NCI-H748 (cell line): Measurements from ENCODE around the gene ZAR1.
"Not testable (repeated sequence)": the region's sequence is repeated elsewhere in the genome, so short reads cannot be mapped to it uniquely, and the experiment has no call there.

Source experiments
- DNase-seq: peaks from one replicate; lab custom pipeline; 2025; ENCODE audit not compliant: unreplicated experiment; lab: John Stamatoyannopoulos, UW

ZAR1 gene, protein sequence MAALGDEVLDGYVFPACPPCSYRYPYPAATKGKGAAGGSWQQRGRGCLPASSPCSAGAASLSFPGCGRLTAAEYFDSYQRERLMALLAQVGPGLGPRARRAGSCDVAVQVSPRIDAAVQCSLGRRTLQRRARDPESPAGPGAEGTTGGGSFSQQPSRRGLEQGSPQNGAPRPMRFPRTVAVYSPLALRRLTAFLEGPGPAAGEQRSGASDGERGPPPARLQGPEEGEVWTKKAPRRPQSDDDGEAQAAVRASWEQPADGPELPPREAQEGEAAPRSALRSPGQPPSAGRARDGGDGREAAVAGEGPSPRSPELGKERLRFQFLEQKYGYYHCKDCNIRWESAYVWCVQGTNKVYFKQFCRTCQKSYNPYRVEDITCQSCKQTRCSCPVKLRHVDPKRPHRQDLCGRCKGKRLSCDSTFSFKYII

DNA sequence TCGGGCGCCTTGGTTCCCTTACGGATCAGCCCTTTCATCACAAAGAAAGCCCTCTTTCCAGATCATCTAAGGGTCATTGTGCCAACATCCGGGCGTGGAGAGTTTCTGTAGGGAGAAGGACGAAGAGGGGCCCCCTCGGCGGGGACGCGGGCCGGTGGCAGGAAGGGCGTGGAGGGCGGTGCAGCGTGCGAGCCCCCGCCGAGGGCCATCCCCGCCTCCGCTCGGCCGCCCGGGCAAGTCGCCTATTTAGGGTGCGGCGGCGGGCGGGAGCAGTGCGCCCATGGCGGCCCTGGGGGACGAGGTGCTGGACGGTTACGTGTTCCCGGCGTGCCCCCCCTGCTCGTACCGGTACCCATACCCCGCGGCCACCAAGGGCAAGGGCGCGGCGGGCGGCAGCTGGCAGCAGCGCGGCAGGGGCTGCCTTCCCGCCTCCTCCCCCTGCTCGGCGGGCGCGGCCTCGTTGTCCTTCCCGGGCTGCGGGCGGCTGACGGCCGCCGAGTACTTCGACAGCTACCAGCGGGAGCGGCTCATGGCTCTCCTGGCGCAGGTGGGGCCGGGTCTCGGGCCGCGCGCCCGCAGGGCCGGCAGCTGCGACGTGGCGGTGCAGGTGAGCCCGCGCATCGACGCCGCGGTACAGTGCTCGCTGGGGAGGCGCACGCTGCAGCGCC lies at the start of gene ZAR1:
Gene ZAR1, plus strand, starts transcription at position 241 of the 668 bp plus-strand sequence. Its CDS starts 40 bp downstream, at position 281.
- peak; percentile 64 for DNase-seq

DNA sequence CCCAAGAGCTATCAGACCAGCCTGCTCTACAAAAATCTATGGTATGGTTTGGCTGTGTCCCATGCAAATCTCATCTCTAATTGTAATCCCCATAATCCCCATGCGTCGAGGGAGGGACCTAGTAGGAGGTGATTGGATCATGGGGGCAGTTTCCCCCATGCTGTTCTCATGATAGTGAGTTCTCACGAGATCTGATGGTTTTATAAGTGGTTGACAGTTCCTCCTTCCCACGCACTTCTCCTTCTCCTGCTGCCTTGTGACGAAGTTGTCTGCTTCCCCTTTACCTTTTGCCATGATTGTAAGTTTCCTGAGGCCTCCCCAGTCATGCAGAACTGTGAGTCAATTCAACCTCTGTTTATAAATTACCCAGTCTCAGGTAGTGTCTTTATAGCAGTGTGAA lies 49.1 kb upstream of the ZAR1 start:
- not testable (repeated sequence) for DNase-seq

DNA sequence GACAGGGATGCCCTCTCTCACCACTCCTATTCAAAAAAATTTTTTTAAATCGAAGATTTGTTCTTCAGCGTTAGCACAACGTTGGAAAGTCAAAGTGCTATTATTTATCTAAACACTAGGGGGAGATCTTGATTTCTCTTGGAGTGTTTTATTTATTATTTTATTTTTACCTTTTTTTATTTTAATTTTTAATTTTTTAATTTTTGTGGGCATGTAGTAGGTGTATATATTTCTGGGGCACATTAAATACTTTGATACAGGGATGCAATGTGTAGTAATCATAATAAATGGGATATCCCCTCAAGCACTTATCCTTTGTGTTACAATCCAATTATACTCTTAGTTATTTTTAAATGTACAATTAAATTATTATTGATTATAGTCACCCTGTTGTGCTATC lies 44.3 kb upstream of the ZAR1 start:
- peak; percentile 3 for DNase-seq

DNA sequence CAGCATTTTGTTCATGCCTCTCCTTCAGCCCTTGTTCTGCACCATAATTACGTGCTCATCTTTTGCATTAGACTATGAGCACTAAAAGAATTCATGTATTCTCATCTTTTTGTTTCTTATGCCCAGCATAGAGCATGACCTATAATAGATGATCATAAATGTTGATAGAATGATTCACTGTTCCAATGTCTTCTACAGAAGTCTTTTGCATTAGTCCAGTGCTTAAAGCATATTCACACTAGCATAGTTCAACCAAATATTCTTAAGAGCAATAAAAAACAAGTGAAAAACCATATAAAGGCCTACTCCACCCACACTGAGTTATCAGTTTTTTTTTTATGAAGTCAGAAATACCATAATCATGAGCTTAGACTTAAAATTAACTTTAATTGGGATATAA lies 43.4 kb upstream of the ZAR1 start:
- no peak for DNase-seq

DNA sequence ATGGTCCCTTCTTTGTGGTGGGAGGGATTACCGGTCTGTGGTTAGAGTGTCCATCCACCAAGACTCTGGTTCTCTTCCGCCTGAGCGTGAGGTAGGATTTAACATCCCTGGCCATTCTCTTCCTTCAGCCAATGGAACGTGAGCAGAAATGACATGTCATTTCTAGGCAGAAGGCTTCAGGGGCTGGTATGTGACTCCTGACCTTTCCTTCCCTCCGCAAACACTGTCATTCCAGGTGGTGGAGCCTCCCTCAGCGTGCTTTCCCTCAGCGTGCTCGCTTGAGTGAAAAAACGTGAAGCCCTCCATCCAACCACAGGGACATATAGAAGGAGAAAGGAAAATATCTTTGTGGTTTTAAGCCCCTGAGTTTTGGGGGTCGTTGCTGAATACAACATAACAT lies 40.9 kb upstream of the ZAR1 start:
- DNase-seq: no peak

DNA sequence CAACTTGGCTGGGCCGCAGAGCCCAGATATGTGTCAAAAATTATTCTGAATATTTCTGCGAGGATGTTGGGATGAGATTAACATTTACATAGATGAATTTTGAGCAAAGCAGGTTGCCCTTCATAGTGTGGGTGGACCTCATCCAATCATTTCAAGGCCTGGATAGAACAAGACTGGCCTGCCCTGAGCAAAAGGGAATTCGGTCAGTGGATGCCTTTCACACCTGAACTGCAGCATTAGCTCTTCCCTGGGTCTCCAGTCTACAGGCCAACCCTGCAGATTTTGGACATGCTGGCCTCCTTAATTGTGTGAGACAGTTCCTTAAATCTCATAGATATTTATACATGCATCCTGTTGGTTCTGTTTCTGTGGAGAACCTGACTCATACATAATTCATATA lies 39.3 kb upstream of the ZAR1 start:
- DNase-seq: no peak

DNA sequence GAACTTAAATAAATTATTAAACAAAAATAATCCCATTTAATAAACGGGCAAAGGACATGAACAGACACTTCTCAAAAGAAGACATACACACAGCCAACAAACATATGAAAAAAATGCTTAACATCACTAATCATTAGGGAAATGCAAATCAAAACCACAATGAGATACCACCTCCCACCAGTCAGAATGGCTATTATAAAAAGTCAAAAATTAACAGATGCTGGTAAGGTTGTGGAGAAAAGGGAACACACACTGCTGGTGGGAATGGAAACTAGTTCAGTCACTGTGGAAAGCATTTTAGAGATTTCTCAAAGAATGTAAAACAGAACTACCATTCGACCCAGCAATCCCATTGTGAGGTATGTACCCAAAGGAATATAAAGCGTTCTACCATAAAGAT lies 38.4 kb upstream of the ZAR1 start:
- not testable (repeated sequence) for DNase-seq

DNA sequence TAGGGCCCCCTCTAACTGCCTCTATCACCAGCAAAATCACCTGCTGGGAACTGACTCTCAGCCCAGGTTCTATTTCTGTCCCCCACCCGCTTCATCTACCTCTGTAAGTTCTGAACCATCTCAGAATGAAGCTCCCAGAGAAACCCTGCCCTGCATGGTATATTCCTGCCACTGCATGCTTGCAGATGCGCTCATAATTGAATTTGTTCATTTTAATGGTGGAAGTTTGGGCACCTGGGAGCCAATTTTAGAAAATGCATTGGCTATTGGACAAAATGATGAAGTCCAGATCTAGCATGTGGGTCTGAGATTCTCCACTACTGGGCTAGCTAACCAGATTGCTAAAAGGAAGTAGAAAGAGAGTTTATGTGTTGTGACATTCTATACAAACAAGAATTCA lies 35.5 kb upstream of the ZAR1 start:
- no peak for DNase-seq

DNA sequence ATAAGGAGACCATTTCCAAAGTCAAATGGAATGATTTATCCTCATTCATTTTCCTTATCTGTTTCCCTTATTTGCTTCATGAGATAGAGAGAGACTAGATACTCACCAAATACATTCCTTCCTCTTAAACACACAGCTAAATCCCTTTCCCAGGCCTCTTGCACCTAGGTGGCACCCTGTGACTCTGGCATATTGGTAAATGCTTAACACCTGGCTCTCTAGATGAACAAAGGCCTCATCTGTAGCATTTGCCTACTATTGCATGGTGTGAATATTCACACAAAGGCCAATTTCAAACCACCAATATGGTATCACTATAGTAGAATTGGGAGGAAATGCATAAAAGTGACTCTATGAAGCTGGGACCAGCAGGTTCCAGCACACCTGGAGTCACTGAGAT lies 29.1 kb upstream of the ZAR1 start:
- no peak for DNase-seq

DNA sequence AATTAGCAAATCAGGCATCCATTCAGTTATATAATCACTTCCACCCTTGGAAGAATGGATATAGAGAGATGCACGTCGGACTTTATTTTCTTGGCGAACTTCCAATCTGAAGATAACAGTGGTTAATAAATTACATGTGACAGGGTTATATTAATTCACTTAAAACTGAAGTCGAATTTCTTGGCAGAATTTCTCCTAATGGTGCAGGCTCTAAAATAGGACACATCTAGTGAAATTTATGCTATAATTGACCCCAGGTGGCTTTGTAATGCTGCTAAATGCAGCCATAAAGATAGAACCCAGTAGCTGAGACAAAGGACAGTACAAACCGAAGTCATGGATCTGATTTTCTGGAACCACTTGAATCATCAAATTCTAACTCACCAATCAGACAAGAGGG lies 27.7 kb upstream of the ZAR1 start:
- DNase-seq: peak; percentile 27

DNA sequence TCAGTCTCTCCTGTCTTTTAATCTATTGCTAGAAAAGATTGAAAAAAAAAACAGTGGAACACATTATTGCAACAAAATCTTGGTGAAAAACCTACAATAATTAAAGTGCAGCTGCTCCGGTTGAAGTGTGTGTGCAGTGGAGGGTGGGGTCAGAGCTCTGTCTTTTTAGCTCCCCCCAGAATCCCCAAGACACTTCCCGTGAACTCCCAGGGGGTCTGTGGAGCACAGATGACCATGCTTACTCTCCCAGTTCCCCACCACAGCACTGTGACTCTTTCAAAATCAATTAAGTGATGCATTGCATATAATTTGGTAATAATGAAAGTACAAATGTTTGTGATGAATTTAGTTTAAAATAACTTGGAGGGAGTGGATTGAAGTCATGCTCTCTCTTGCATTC lies 22.6 kb upstream of the ZAR1 start:
- DNase-seq: no peak

DNA sequence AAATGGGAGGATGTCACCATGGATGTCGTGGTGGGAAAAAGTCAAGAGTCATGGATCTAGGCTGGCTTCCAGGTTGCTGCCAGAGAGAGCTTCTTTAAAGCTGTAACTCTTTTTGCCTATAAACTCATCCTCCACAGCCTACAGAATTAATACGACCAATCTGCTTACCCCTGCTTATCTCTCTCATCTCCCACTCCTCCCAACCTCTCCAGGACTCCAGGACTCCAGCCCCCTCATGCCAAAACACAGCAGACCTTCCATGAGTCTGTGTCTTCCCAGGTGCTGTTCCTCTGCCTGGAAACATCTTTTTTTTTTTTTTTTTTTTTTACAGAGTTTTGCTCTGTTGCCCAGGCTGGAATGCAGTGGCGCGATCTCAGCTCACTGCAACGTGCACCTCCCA lies 22.2 kb upstream of the ZAR1 start:
- no peak for DNase-seq

DNA sequence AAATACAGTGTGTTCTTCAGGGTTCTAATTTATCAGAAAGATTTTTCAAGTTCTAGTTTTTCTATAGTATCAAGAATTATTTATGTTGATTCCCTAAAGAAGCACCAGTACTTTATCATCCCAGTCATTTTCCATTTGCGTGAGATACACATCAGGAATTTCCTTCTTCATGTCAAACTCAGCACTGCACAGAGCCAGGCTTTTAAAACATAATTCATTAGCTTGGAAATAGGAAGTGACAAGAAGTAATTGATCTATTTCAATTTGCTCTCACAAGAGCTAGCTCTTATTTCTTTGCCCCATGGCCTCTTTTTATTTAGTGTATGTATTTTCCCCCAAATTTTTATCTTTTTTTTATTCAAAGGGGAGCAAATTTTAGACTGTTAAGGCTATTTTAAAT lies 19.9 kb upstream of the ZAR1 start:
- no peak for DNase-seq

DNA sequence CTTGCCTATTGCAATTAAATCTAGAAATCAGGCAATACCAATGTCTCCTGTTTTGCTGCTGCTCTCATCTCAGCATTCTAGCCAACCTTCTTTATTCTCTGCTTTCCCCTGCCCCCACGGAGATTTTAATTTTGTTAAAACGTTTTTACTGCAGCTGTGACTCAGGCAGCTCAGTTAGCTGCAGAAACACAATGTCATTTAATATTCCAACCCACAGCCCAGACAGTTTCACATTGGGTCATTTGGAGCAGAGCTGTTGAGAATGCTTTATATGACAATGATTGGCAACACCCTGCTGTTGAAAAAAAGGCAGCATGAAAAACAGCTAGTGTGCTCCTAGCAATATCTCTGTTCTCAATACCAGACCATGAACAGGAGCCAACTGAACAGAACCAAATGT lies 19.5 kb upstream of the ZAR1 start:
- DNase-seq: no peak

DNA sequence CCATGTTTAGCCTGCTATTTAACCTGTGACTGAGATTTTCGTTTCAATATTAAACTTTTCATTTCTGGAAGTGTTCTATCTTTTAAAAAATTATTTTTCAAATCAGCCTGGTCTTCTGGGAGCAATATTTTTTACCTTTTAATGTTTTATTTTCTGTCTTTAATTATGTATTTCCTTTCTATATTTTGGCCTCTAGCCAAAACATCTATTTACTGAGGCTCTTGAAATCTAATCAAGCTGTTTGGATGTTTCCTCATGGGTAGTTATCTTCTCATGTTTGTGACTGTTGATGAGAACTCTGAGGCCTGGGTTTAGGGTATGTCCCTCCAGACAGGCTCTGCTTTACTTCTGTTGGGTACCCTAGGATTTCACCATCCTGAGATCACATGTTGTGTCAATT lies 17.3 kb upstream of the ZAR1 start:
- DNase-seq: peak; percentile 68

DNA sequence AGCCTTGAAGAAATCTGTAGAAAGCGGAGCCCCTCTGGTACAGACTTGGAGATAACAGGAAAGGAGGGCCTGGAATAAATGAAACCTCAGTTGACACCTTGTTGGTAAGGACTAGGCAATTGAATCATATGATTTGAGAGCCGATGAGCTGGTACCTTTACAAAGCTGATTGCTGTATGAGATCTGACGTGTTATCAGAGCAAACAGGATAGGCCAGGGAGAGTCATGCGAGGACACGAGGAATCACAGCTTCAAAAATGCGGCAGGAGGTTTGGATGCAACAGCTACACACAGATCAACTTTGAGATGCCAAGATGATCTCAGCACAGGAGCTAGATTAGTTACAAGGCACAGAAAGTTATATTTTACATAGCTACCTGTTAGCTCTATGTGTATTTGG lies 14.3 kb upstream of the ZAR1 start:
- DNase-seq: no peak

DNA sequence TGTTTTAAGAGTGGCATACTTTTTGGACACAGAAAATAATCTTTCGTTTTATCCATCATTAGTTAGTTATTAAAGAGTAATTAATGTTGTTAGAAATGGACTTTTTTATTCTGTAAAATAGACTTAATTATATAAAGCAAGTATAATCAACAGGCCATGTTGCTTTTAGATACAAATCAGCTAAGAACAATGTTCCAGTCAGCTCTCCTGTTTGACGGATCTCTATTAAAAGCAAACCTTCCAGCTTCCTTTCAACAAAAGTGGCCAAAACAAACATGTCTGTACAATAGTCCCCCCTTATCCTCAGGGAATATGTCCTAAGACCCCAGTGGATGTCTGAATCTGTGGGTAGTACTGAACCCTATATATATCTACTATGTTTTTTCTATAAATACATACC lies 11.8 kb upstream of the ZAR1 start:
- DNase-seq: no peak

DNA sequence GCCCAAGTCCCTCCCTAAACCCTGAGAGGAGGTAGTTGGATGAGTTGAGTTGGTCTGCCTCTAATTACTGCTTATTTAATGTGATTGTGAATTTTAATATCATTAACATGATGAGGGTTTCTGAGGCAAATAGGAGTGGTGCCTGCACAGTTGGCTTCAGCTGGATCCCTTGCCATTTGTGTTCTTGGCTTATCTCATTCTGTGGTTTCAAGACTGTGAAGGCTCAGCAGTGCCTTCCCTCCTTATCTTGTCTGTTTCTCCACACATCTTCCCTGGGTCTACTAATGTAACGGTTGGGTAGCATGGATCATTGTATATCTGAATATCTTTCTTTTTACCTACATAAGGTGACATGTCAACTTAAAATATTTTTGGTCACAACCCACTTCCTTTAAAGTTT lies 8.5 kb upstream of the ZAR1 start:
- DNase-seq: no peak

DNA sequence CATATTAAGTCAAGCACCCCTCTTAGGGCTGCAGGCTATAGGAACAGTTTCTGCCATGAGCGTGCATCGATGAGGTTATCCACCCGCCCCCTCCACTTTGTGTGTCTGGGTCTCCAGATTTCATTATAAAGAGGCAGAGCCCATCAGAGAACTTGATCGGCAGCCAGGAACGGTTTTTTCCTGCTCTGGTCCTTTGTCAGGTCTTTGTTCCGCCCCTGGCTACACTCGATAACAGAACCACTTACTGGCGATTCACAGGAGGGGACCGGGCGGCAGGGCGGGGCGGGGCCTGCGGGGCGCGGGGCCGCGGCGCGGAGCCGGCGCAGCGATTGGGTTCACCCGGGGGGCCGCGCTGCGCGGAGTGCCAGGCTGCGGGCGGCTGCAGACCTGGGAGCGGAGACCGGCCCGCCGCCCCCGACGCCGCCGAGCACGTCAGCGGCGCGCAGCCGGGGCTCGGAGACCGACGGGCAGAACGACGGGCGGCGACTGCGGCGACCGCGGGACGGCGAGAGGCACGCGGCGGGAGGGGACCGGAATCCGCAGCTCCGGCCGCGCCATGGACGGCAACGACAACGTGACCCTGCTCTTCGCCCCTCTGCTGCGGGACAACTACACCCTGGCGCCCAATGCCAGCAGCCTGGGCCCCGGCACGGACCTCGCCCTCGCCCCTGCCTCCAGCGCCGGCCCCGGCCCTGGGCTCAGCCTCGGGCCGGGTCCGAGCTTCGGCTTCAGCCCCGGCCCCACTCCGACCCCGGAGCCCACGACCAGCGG lies 6.9 kb upstream of the ZAR1 start, which contains the start of gene SLC10A4:
Gene SLC10A4, plus strand, starts transcription at position 338 of the 771 bp plus-strand sequence. Its CDS starts 219 bp downstream, at position 557.
- peak; percentile 70 for DNase-seq

DNA sequence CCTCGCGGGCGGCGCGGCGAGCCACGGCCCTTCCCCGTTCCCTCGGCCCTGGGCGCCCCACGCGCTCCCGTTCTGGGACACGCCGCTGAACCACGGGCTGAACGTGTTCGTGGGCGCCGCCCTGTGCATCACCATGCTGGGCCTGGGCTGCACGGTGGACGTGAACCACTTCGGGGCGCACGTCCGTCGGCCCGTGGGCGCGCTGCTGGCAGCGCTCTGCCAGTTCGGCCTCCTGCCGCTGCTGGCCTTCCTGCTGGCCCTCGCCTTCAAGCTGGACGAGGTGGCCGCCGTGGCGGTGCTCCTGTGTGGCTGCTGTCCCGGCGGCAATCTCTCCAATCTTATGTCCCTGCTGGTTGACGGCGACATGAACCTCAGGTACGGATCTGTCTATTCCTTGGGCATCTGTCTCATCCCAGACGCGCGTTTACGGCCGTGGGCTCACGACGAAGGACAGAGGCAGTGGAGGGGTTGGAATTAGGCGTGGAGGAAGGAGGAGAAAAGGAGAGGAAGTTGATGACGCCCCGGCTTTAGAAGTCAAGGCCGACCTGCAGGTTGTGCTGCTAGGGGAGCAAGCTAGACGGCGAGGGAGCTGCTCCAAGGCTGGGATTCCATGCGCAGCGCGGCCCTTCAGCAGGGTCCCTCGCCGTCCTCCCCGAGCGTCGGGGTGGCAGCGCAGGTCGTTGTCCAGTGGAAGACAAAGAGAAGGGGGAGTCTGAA lies 6.1 kb upstream of the ZAR1 start:
- peak; percentile 31 for DNase-seq
